SK-N-SH treated with all-trans-retinoic acid at 6 μM for 48 hours (cell line): ENCODE data around the gene SMTNL2.

ENCODE experiments used
- ATAC-seq: fragments of 200-7000 bp; cut with Tn5 transposase; 3 replicates; pipeline ENCODE4 v1.9.1; 2020; ENCODE audit warnings: mild to moderate bottlenecking, moderate library complexity
- ARNTL ChIP-seq: fragments of 450-650 bp; formaldehyde crosslinking; IDR thresholded peaks from 2 replicates; pipeline ENCODE4 v1.5.0; 2020; ENCODE audit warnings: low read depth, mild to moderate bottlenecking, moderate library complexity, borderline replicate concordance
- BACH2 ChIP-seq: fragments of 250-450 bp; sonication (Bioruptor Pico); IDR thresholded peaks from 2 replicates; pipeline ENCODE4 v1.9.0; 2021; ENCODE audit warnings: mild to moderate bottlenecking, borderline replicate concordance
- CREB5 ChIP-seq: fragments of 250-450 bp; sonication (Bioruptor Pico); IDR thresholded peaks from 2 replicates; pipeline ENCODE4 v1.5.1; 2020; ENCODE audit warnings: low read depth, mild to moderate bottlenecking, moderate library complexity
- ESRRG ChIP-seq: fragments of 250-450 bp; sonication (Bioruptor Pico); IDR thresholded peaks from 2 replicates; pipeline ENCODE4 v1.6.1; 2021; ENCODE audit warnings: mild to moderate bottlenecking
- GLIS3 ChIP-seq: fragments of 250-450 bp; sonication (Bioruptor Pico); IDR thresholded peaks from 2 replicates; pipeline ENCODE4 v1.5.0; 2020; ENCODE audit warnings: mild to moderate bottlenecking, moderate library complexity
- PATZ1 ChIP-seq: fragments of 250-450 bp; sonication (Bioruptor Pico); IDR thresholded peaks from 2 replicates; pipeline ENCODE4 v1.8.0; 2020; ENCODE audit warnings: mild to moderate bottlenecking, moderate library complexity, borderline replicate concordance
- PPARA ChIP-seq: fragments of 250-450 bp; sonication (Bioruptor Pico); IDR thresholded peaks from 2 replicates; pipeline ENCODE4 v1.5.0; 2020; ENCODE audit warnings: mild to moderate bottlenecking, borderline replicate concordance
- RARB ChIP-seq: fragments of 250-450 bp; sonication (Bioruptor Pico); IDR thresholded peaks from 2 replicates; pipeline ENCODE4 v1.8.0; 2021; ENCODE audit warnings: mild to moderate bottlenecking, moderate library complexity
- TOX ChIP-seq: fragments of 250-450 bp; sonication (Bioruptor Pico); IDR thresholded peaks from 2 replicates; pipeline ENCODE4 v1.8.0; 2021; ENCODE audit warnings: mild to moderate bottlenecking, moderate library complexity, borderline replicate concordance
- TSHZ2 ChIP-seq: fragments of 250-450 bp; sonication (Bioruptor Pico); IDR thresholded peaks from 2 replicates; pipeline ENCODE4 v1.5.0; 2020; ENCODE audit warnings: mild to moderate bottlenecking, moderate library complexity
- ZC3H10 ChIP-seq: fragments of 250-450 bp; sonication (Bioruptor Pico); IDR thresholded peaks from 2 replicates; pipeline ENCODE4 v1.5.1; 2021; ENCODE audit warnings: mild to moderate bottlenecking, moderate library complexity
- ZFP3 ChIP-seq: fragments of 250-450 bp; sonication (Bioruptor Pico); IDR thresholded peaks from 2 replicates; pipeline ENCODE4 v1.5.0; 2020; ENCODE audit warnings: mild to moderate bottlenecking, moderate library complexity
- ZFP30 ChIP-seq: fragments of 450-650 bp; formaldehyde crosslinking; IDR thresholded peaks from 2 replicates; pipeline ENCODE4 v1.5.0; 2022; ENCODE audit warnings: mild to moderate bottlenecking, moderate library complexity
- ZNF565 ChIP-seq: fragments of 450-650 bp; formaldehyde crosslinking; conservative IDR thresholded peaks from 2 replicates; pipeline ENCODE4 v1.5.0; 2020; ENCODE audit warnings: low read depth, mild to moderate bottlenecking, moderate library complexity
- ZNF70 ChIP-seq: fragments of 450-650 bp; formaldehyde crosslinking; IDR thresholded peaks from 2 replicates; pipeline ENCODE4 v1.5.0; 2020; ENCODE audit warnings: mild to moderate bottlenecking, moderate library complexity
- ZNF8 ChIP-seq: fragments of 450-650 bp; formaldehyde crosslinking; IDR thresholded peaks from 2 replicates; pipeline ENCODE4 v1.5.0; 2020; ENCODE audit warnings: mild to moderate bottlenecking, moderate library complexity
- TF ChIP-seq, protein P1 (sequence below): fragments of 250-450 bp; sonication (Bioruptor Pico); IDR thresholded peaks from 2 replicates; pipeline ENCODE4 v1.5.1; 2021; ENCODE audit warnings: mild to moderate bottlenecking, moderate library complexity

Gene SMTNL2

DNA sequence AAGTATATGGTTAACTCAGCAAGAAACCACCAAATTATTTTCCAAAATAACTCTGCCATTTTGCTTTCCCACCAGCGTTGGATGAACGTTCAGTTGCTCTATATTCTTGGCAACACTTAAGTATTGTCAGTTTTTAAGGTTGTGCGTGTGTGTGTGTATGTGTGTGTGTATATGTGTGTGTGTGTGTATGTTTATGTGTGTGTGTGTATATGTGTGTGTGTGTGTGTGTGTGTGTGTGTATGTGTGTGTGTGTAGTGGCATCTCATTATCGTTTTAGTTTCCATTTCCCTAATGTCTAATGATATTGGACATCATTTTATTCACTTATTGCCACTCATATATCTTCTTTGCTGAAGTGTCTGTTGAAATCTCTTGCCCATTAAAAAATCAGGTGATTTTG, 11.2 kb upstream of the SMTNL2 start:
- TF ChIP-seq TSHZ2 (no peak), RARB (CRISPR knock-in tag) (no peak), ZFP3 (CRISPR knock-in tag) (no peak), ESRRG (no peak), TOX (CRISPR knock-in tag) (no peak), ARNTL (CRISPR knock-in tag) (no peak)
- TF ChIP-seq, all 23 proteins: peak for 0
- ATAC-seq: no peak

GRCh38 chr17:4573669-4574068, 10.7 kb upstream of the SMTNL2 start:
- no peak for ATAC-seq
- no peak for TF ChIP-seq ARNTL (CRISPR knock-in tag)
- no peak for TF ChIP-seq ZFP3 (CRISPR knock-in tag)
- TF ChIP-seq CREB5 (CRISPR knock-in tag): no peak
- no peak for TF ChIP-seq PPARA (CRISPR knock-in tag)
- no peak for TF ChIP-seq ZNF8 (CRISPR knock-in tag)
- TF ChIP-seq TOX (CRISPR knock-in tag): no peak

DNA sequence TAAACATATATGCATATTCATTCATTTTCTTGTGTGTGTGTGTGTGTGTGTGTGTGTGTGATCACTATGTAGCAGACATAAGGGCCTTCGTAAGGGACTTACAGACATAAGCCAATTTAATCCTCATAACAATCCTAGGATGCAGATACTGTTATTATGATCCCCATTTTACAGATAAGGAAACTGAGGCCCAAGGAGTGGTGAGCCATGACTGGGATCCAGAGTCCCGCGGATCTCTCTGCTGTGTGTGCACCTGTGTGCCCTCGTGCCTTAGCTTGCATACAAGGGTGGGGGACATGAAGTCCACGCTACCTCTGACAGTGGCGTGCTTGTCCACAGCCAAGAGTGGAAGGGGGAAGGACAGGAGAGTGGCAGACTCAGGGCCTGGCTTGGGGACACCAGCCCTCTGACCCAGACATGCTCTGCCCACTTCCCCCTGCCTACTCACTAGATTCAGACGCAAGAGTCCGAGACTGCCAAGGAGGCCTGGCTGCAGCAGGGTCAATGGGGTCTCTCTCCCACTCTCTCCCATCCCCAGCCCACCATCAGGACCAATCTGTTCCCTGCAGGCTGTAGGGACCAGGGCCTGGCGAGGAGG, 9.8 kb upstream of the SMTNL2 start:
- no peak for TF ChIP-seq TSHZ2
- no peak for TF ChIP-seq BACH2
- no peak for TF ChIP-seq GLIS3 (CRISPR knock-in tag)
- no peak for TF ChIP-seq RARB (CRISPR knock-in tag)
- TF ChIP-seq PATZ1 (CRISPR knock-in tag): no peak
- no peak for ATAC-seq

DNA sequence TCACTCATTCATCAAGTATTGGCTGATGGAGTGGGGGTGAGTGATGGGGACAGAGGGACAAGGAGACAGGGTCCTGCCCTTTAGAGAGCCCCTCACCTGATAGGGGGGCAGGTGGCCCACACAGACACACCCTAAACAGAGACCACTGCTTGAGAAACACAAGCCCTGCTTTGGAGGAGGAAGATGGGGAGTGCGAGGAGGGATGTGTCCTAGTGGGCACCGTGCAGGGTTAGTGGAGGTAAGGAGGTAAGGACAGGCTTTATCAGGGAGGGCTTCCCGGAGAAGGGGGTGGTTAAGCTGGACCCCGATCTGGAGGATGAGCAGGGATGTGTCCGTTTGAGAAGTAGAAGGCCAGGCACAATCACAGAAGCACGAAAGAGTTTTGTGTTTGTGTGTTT, 8.2 kb upstream of the SMTNL2 start:
- ATAC-seq: no peak
- TF ChIP-seq GLIS3 (CRISPR knock-in tag): no peak
- no peak for TF ChIP-seq ESRRG
- no peak for TF ChIP-seq ZFP30 (CRISPR knock-in tag)
- TF ChIP-seq ZNF565 (CRISPR knock-in tag): no peak
- TF ChIP-seq ARNTL (CRISPR knock-in tag): no peak
- no peak for TF ChIP-seq RARB (CRISPR knock-in tag)
- no peak for TF ChIP-seq PATZ1 (CRISPR knock-in tag)
- no peak for TF ChIP-seq ZC3H10 (CRISPR knock-in tag)
- TF ChIP-seq ZNF70 (CRISPR knock-in tag): no peak
- no peak for TF ChIP-seq PPARA (CRISPR knock-in tag)
- no peak for TF ChIP-seq TSHZ2
- no peak for TF ChIP-seq CREB5 (CRISPR knock-in tag)
- TF ChIP-seq, protein P1, sequence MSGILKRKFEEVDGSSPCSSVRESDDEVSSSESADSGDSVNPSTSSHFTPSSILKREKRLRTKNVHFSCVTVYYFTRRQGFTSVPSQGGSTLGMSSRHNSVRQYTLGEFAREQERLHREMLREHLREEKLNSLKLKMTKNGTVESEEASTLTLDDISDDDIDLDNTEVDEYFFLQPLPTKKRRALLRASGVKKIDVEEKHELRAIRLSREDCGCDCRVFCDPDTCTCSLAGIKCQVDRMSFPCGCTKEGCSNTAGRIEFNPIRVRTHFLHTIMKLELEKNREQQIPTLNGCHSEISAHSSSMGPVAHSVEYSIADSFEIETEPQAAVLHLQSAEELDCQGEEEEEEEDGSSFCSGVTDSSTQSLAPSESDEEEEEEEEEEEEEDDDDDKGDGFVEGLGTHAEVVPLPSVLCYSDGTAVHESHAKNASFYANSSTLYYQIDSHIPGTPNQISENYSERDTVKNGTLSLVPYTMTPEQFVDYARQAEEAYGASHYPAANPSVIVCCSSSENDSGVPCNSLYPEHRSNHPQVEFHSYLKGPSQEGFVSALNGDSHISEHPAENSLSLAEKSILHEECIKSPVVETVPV (CRISPR knock-in tag): no peak
